Measurements from ENCODE around the gene PRKCE.

Gene PRKCE

GRCh38 chr2:46050027-46050426, 398.6 kb downstream of the PRKCE start:
- H3K4me1 ChIP-seq (ENCODE audit: control insufficient read depth, low read depth, low read length) = no peaks in the 10 kb centered on the region
- H3K23ac ChIP-seq (ENCODE audit: low read length) = no peak overlapping the region
- DNase-seq = no peak
- H3K79me2 ChIP-seq (ENCODE audit: control insufficient read depth, insufficient read depth, low read length) = no peaks in the 10 kb centered on the region
- H3K27me3 ChIP-seq (ENCODE audit: insufficient read depth, low read length, poor library complexity) = no peaks in the 10 kb centered on the region
- no peak overlapping the region for H3K4me2 ChIP-seq (ENCODE audit: low read length)
- H2BK5ac ChIP-seq (ENCODE audit: low read length) = no peak overlapping the region
- H4K8ac ChIP-seq (ENCODE audit: low read depth, low read length) = no peak overlapping the region
- no peak overlapping the region for H2BK15ac ChIP-seq (replicated peaks; ENCODE audit: low read depth)
- H2AK5ac ChIP-seq (ENCODE audit: low read length) = no peak overlapping the region
- no peak overlapping the region for H3K56ac ChIP-seq (ENCODE audit: low read length)
- H2BK120ac ChIP-seq (ENCODE audit: low read depth, low read length) = no peak overlapping the region
- H3K36me3 ChIP-seq (ENCODE audit: control insufficient read depth, insufficient read depth, low read length) = no peaks in the 10 kb centered on the region
- no peak overlapping the region for H3K18ac ChIP-seq (ENCODE audit: low read length)
- H3K4me3 ChIP-seq (ENCODE audit: low read length) = no peak overlapping the region
- H3K79me1 ChIP-seq (ENCODE audit: low read length) = no peaks in the 10 kb centered on the region
- H3K27ac ChIP-seq (ENCODE audit: low read depth, low read length) = no peak overlapping the region
- H3K4ac ChIP-seq (ENCODE audit: low read depth, low read length) = no peak overlapping the region
- no peak overlapping the region for H3K9ac ChIP-seq (ENCODE audit: low read length)
- WGBS (ENCODE audit: extremely low coverage, insufficient coverage, low lambda C conversion rate) = no CpG with 5 or more reads among the region's 8 CpGs
- H4K5ac ChIP-seq (ENCODE audit: low read length) = no peak overlapping the region

- WGBS (ENCODE audit: extremely low coverage, insufficient coverage, low lambda C conversion rate) = no CpG with 5 or more reads among the region's 2 CpGs
- peak; percentile 60 for DNase-seq
- H3K9ac ChIP-seq (ENCODE audit: low read length) = no peak overlapping the region
These were observed 399.0 kb downstream of the PRKCE start for GRCh38 chr2:46050489-46050888.

GRCh38 chr2:46051085-46051484, 399.6 kb downstream of the PRKCE start:
- no peak for DNase-seq
- H3K4me3 ChIP-seq (ENCODE audit: low read length) = no peak overlapping the region
- H3K56ac ChIP-seq (ENCODE audit: low read length) = no peak overlapping the region
- no peak overlapping the region for H3K23ac ChIP-seq (ENCODE audit: low read length)
- H3K18ac ChIP-seq (ENCODE audit: low read length) = no peak overlapping the region
- H3K27me3 ChIP-seq (ENCODE audit: insufficient read depth, low read length, poor library complexity) = no peaks in the 10 kb centered on the region
- no peak overlapping the region for H3K4me2 ChIP-seq (ENCODE audit: low read length)
- no peak overlapping the region for H4K5ac ChIP-seq (ENCODE audit: low read length)
- H3K36me3 ChIP-seq (ENCODE audit: control insufficient read depth, insufficient read depth, low read length) = no peaks in the 10 kb centered on the region
- H4K8ac ChIP-seq (ENCODE audit: low read depth, low read length) = no peak overlapping the region
- no peaks in the 10 kb centered on the region for H3K4me1 ChIP-seq (ENCODE audit: control insufficient read depth, low read depth, low read length)
- no peaks in the 10 kb centered on the region for H3K79me2 ChIP-seq (ENCODE audit: control insufficient read depth, insufficient read depth, low read length)
- WGBS (ENCODE audit: extremely low coverage, insufficient coverage, low lambda C conversion rate) = no CpG with 5 or more reads among the region's 1 CpG
- no peak overlapping the region for H3K4ac ChIP-seq (ENCODE audit: low read depth, low read length)
- no peak overlapping the region for H2BK15ac ChIP-seq (replicated peaks; ENCODE audit: low read depth)
- no peak overlapping the region for H2BK5ac ChIP-seq (ENCODE audit: low read length)
- H3K79me1 ChIP-seq (ENCODE audit: low read length) = no peaks in the 10 kb centered on the region
- H2BK120ac ChIP-seq (ENCODE audit: low read depth, low read length) = no peak overlapping the region
- no peak overlapping the region for H3K27ac ChIP-seq (ENCODE audit: low read depth, low read length)
- no peak overlapping the region for H2AK5ac ChIP-seq (ENCODE audit: low read length)
- H3K9ac ChIP-seq (ENCODE audit: low read length) = no peak overlapping the region

More at GRCh38 chr2:46050489-46050888, 399.0 kb downstream of the PRKCE start:
- Histone ChIP-seq H3K79me2 (ENCODE audit: control insufficient read depth, insufficient read depth, low read length) (no peaks in the 10 kb centered on the region), H3K18ac (ENCODE audit: low read length) (no peak overlapping the region), H2BK5ac (ENCODE audit: low read length) (no peak overlapping the region), H3K27me3 (ENCODE audit: insufficient read depth, low read length, poor library complexity) (no peaks in the 10 kb centered on the region), H3K23ac (ENCODE audit: low read length) (no peak overlapping the region), H4K8ac (ENCODE audit: low read depth, low read length) (no peak overlapping the region), H3K79me1 (ENCODE audit: low read length) (no peaks in the 10 kb centered on the region), H2BK15ac (replicated peaks; ENCODE audit: low read depth) (no peak overlapping the region), H3K56ac (ENCODE audit: low read length) (no peak overlapping the region), H3K36me3 (ENCODE audit: control insufficient read depth, insufficient read depth, low read length) (no peaks in the 10 kb centered on the region), H3K4me1 (ENCODE audit: control insufficient read depth, low read depth, low read length) (no peaks in the 10 kb centered on the region), H3K4me3 (ENCODE audit: low read length) (no peak overlapping the region), H3K4ac (ENCODE audit: low read depth, low read length) (no peak overlapping the region), H2BK120ac (ENCODE audit: low read depth, low read length) (no peak overlapping the region), H3K27ac (ENCODE audit: low read depth, low read length) (no peak overlapping the region), H4K5ac (ENCODE audit: low read length) (no peak overlapping the region), H3K4me2 (ENCODE audit: low read length) (no peak overlapping the region), H2AK5ac (ENCODE audit: low read length) (no peak overlapping the region)

GRCh38 chr2:46053564-46053963, 402.1 kb downstream of the PRKCE start:
- Histone ChIP-seq H3K18ac (ENCODE audit: low read length) (no peak overlapping the region), H2BK5ac (ENCODE audit: low read length) (no peak overlapping the region), H3K4ac (ENCODE audit: low read depth, low read length) (no peak overlapping the region), H3K27me3 (ENCODE audit: insufficient read depth, low read length, poor library complexity) (no peaks in the 10 kb centered on the region), H3K79me2 (ENCODE audit: control insufficient read depth, insufficient read depth, low read length) (no peaks in the 10 kb centered on the region), H3K4me2 (ENCODE audit: low read length) (no peak overlapping the region), H2BK15ac (replicated peaks; ENCODE audit: low read depth) (no peak overlapping the region), H3K56ac (ENCODE audit: low read length) (no peak overlapping the region), H4K5ac (ENCODE audit: low read length) (no peak overlapping the region), H4K8ac (ENCODE audit: low read depth, low read length) (no peak overlapping the region), H3K79me1 (ENCODE audit: low read length) (no peaks in the 10 kb centered on the region), H3K4me1 (ENCODE audit: control insufficient read depth, low read depth, low read length) (no peaks in the 10 kb centered on the region), H3K27ac (ENCODE audit: low read depth, low read length) (no peak overlapping the region), H3K9ac (ENCODE audit: low read length) (no peak overlapping the region), H2BK120ac (ENCODE audit: low read depth, low read length) (no peak overlapping the region), H2AK5ac (ENCODE audit: low read length) (no peak overlapping the region), H3K36me3 (ENCODE audit: control insufficient read depth, insufficient read depth, low read length) (no peaks in the 10 kb centered on the region), H3K23ac (ENCODE audit: low read length) (no peak overlapping the region), H3K4me3 (ENCODE audit: low read length) (no peak overlapping the region)
- no peak for DNase-seq
- WGBS (ENCODE audit: extremely low coverage, insufficient coverage, low lambda C conversion rate) = no CpG with 5 or more reads among the region's 9 CpGs

GRCh38 chr2:46056541-46056940, 405.1 kb downstream of the PRKCE start:
- Histone ChIP-seq H4K8ac (ENCODE audit: low read depth, low read length) (no peak overlapping the region), H3K23ac (ENCODE audit: low read length) (no peak overlapping the region), H2BK120ac (ENCODE audit: low read depth, low read length) (no peak overlapping the region), H3K4me3 (ENCODE audit: low read length) (no peak overlapping the region), H3K4me2 (ENCODE audit: low read length) (no peak overlapping the region), H3K36me3 (ENCODE audit: control insufficient read depth, insufficient read depth, low read length) (no peaks in the 10 kb centered on the region), H3K79me2 (ENCODE audit: control insufficient read depth, insufficient read depth, low read length) (no peaks in the 10 kb centered on the region), H4K5ac (ENCODE audit: low read length) (no peak overlapping the region), H3K18ac (ENCODE audit: low read length) (no peak overlapping the region), H2AK5ac (ENCODE audit: low read length) (no peak overlapping the region), H3K56ac (ENCODE audit: low read length) (no peak overlapping the region), H2BK5ac (ENCODE audit: low read length) (no peak overlapping the region), H3K27ac (ENCODE audit: low read depth, low read length) (no peak overlapping the region), H3K79me1 (ENCODE audit: low read length) (no peaks in the 10 kb centered on the region), H3K4ac (ENCODE audit: low read depth, low read length) (no peak overlapping the region), H2BK15ac (replicated peaks; ENCODE audit: low read depth) (no peak overlapping the region), H3K4me1 (ENCODE audit: control insufficient read depth, low read depth, low read length) (no peaks in the 10 kb centered on the region), H3K9ac (ENCODE audit: low read length) (no peak overlapping the region), H3K27me3 (ENCODE audit: insufficient read depth, low read length, poor library complexity) (no peaks in the 10 kb centered on the region)
- no peak for DNase-seq
- no CpG with 5 or more reads among the region's 1 CpG for WGBS (ENCODE audit: extremely low coverage, insufficient coverage, low lambda C conversion rate)

- no peak overlapping the region for H3K56ac ChIP-seq (ENCODE audit: low read length)
- H4K5ac ChIP-seq (ENCODE audit: low read length) = no peak overlapping the region
- H3K4me3 ChIP-seq (ENCODE audit: low read length) = no peak overlapping the region
- H3K9ac ChIP-seq (ENCODE audit: low read length) = no peak overlapping the region
- no peak overlapping the region for H2BK15ac ChIP-seq (replicated peaks; ENCODE audit: low read depth)
- no peaks in the 10 kb centered on the region for H3K79me1 ChIP-seq (ENCODE audit: low read length)
- DNase-seq = no peak
- H4K8ac ChIP-seq (ENCODE audit: low read depth, low read length) = no peak overlapping the region
- no peak overlapping the region for H2BK5ac ChIP-seq (ENCODE audit: low read length)
- no peak overlapping the region for H3K4me2 ChIP-seq (ENCODE audit: low read length)
- no peaks in the 10 kb centered on the region for H3K79me2 ChIP-seq (ENCODE audit: control insufficient read depth, insufficient read depth, low read length)
- H3K23ac ChIP-seq (ENCODE audit: low read length) = no peak overlapping the region
- no CpG with 5 or more reads among the region's 5 CpGs for WGBS (ENCODE audit: extremely low coverage, insufficient coverage, low lambda C conversion rate)
- H3K4me1 ChIP-seq (ENCODE audit: control insufficient read depth, low read depth, low read length) = no peaks in the 10 kb centered on the region
- no peak overlapping the region for H3K18ac ChIP-seq (ENCODE audit: low read length)
- H3K36me3 ChIP-seq (ENCODE audit: control insufficient read depth, insufficient read depth, low read length) = no peaks in the 10 kb centered on the region
- no peak overlapping the region for H3K27ac ChIP-seq (ENCODE audit: low read depth, low read length)
- H2BK120ac ChIP-seq (ENCODE audit: low read depth, low read length) = no peak overlapping the region
- H3K4ac ChIP-seq (ENCODE audit: low read depth, low read length) = no peak overlapping the region
- no peaks in the 10 kb centered on the region for H3K27me3 ChIP-seq (ENCODE audit: insufficient read depth, low read length, poor library complexity)
- H2AK5ac ChIP-seq (ENCODE audit: low read length) = no peak overlapping the region
These were observed 406.7 kb downstream of the PRKCE start for GRCh38 chr2:46058140-46058539.
